H1 (cell line): ENCODE measurements around the gene IGFBP3. TPM values are rescaled to one million over a fixed set of nuclear protein-coding genes. Genes with fewer than 3 reads are reported as not detected.

Source experiments
- CTCF ChIA-PET: fragments of 300-600 bp; sonication (Branson Sonifier 250); formaldehyde crosslinking; loops from one replicate; lab custom pipeline; 2021; ENCODE audit not compliant: partially characterized antibody; lab: Charles Lee
- POLR2A ChIA-PET: fragments of 300-600 bp; sonication (Branson Sonifier 250); formaldehyde crosslinking; loops from one replicate; lab custom pipeline; 2021; ENCODE audit warnings: inconsistent platforms; ENCODE audit not compliant: partially characterized antibody; lab: Charles Lee
- DNase-seq, 2 experiments: peaks; one replicate each; pipeline versions ENCODE4 v3.0.0 to v3.0.0-alpha.2; 2010 to 2022; ENCODE audit warnings: low spot score in 2 of 2, low read depth in 1 of 2, mixed read lengths in 1 of 2
- FAIRE-seq: peaks from 2 replicates; lab custom pipeline; 2011; peaks lifted over from hg19 to GRCh38; lab: Jason Lieb, UNC
- H2AFZ ChIP-seq: 2 replicates; pipeline ENCODE4 v1.8.1; 2012; ENCODE audit warnings: low read length, inconsistent platforms
- H2AK5ac ChIP-seq: 2 replicates; pipeline ENCODE4 v1.6.1; 2013; ENCODE audit warnings: low read depth, low read length
- H2BK120ac ChIP-seq: replicated peaks from 2 replicates; pipeline ENCODE3; 2013; ENCODE audit warnings: low read depth, low read length, inconsistent platforms
- H2BK12ac ChIP-seq: 2 replicates; pipeline ENCODE4 v1.6.1; 2013; ENCODE audit warnings: low read depth, low read length
- H2BK15ac ChIP-seq: 2 replicates; pipeline ENCODE4 v1.6.1; 2013; ENCODE audit warnings: low read length
- H2BK20ac ChIP-seq: 2 replicates; pipeline ENCODE4 v1.6.1; 2013; ENCODE audit warnings: low read length
- H2BK5ac ChIP-seq: 2 replicates; pipeline ENCODE4 v1.6.1; 2013; ENCODE audit warnings: low read depth, low read length
- H3K14ac ChIP-seq: 2 replicates; pipeline ENCODE4 v1.6.1; 2013; ENCODE audit warnings: inconsistent platforms; ENCODE audit not compliant: insufficient read length
- H3K18ac ChIP-seq: 2 replicates; pipeline ENCODE4 v1.6.1; 2013; ENCODE audit warnings: low read length; ENCODE audit errors: extremely low read depth
- H3K23ac ChIP-seq: 2 replicates; pipeline ENCODE4 v1.6.1; 2013; ENCODE audit warnings: inconsistent platforms; ENCODE audit not compliant: insufficient read length
- H3K23me2 ChIP-seq: 2 replicates; pipeline ENCODE4 v1.6.1; 2013; ENCODE audit warnings: low read depth, low read length
- H3K27ac ChIP-seq: 2 replicates; pipeline ENCODE4 v1.6.1; 2011; ENCODE audit warnings: low read depth, low read length, inconsistent platforms
- H3K27me3 ChIP-seq, 4 experiments: replicated peaks in 1 of 4; 1 replicate in 1 of 4; 2 replicates in 3 of 4; pipeline versions ENCODE4 v1.6.1 to v1.8.1; 2011 to 2013; ENCODE audit warnings: low read length in 3 of 4, mild to moderate bottlenecking in 3 of 4, inconsistent platforms in 2 of 4, mixed read lengths in 2 of 4, moderate library complexity in 1 of 4; ENCODE audit not compliant: control insufficient read depth in 3 of 4, insufficient read depth in 3 of 4; ENCODE audit errors: extremely low read depth in 1 of 4
- H3K36me3 ChIP-seq, 4 experiments: 2 replicates each; pipeline versions ENCODE4 v1.6.1 to v1.8.1; 2011 to 2013; ENCODE audit warnings: mild to moderate bottlenecking in 4 of 4, low read length in 3 of 4, moderate library complexity in 2 of 4, control low read depth in 1 of 4, inconsistent platforms in 1 of 4; ENCODE audit not compliant: insufficient read depth in 4 of 4, control insufficient read depth in 2 of 4
- H3K4ac ChIP-seq: replicated peaks from 2 replicates; pipeline ENCODE3; 2013; ENCODE audit warnings: low read length, low read depth, mixed read lengths, inconsistent platforms; ENCODE audit not compliant: insufficient read length
- H3K4me1 ChIP-seq, 4 experiments: replicated peaks in 1 of 4; 1 replicate in 1 of 4; 2 replicates in 3 of 4; pipeline versions ENCODE4 v1.6.1 to v1.8.1; 2011 to 2013; ENCODE audit warnings: low read length in 3 of 4, inconsistent platforms in 2 of 4, mixed read lengths in 1 of 4; ENCODE audit not compliant: insufficient read depth in 4 of 4, control insufficient read depth in 3 of 4
- H3K4me2 ChIP-seq, 2 experiments: 2 replicates each; pipeline versions ENCODE4 v1.6.1 to v1.8.1; 2011 to 2013; ENCODE audit warnings: low read depth in 2 of 2, low read length in 2 of 2, control low read depth in 1 of 2, inconsistent platforms in 1 of 2, mild to moderate bottlenecking in 1 of 2; ENCODE audit not compliant: insufficient read depth in 1 of 2
- H3K4me3 ChIP-seq, 4 experiments: fragments of 200-600, 300-600 bp in 1 of 4; sonication (generic), shearing (Covaris generic), sonication (Bioruptor Twin) in 1 of 4; 2 replicates each; pipeline versions ENCODE4 v1.5.1 to v1.8.1; 2011 to 2016; ENCODE audit warnings: low read length in 4 of 4, low read depth in 3 of 4, control low read depth in 2 of 4, inconsistent platforms in 2 of 4, mild to moderate bottlenecking in 2 of 4, mixed read lengths in 1 of 4, moderate library complexity in 1 of 4; ENCODE audit not compliant: insufficient read depth in 2 of 4; ENCODE audit errors: extremely low read depth in 1 of 4
- H3K56ac ChIP-seq: replicated peaks from 2 replicates; pipeline ENCODE3; 2013; ENCODE audit warnings: low read depth, mild to moderate bottlenecking, mixed read lengths, low read length, inconsistent platforms; ENCODE audit not compliant: insufficient read length
- H3K79me1 ChIP-seq: 2 replicates; pipeline ENCODE4 v1.6.1; 2013; ENCODE audit warnings: low read depth, low read length, control low read depth
- H3K79me2 ChIP-seq, 2 experiments: 2 replicates each; pipeline versions ENCODE4 v1.6.1 to v1.8.1; 2012 to 2013; ENCODE audit warnings: low read length in 2 of 2, mild to moderate bottlenecking in 2 of 2, inconsistent platforms in 1 of 2; ENCODE audit not compliant: insufficient read depth in 2 of 2, control insufficient read depth in 1 of 2
- H3K9ac ChIP-seq, 4 experiments: replicated peaks in 1 of 4; 1 replicate in 1 of 4; 2 replicates in 3 of 4; pipeline versions ENCODE4 v1.6.1 to v1.8.1; 2011 to 2013; ENCODE audit warnings: low read depth in 3 of 4, low read length in 3 of 4, control low read depth in 2 of 4, mild to moderate bottlenecking in 2 of 4, moderate library complexity in 2 of 4, inconsistent platforms in 1 of 4; ENCODE audit errors: extremely low read depth in 1 of 4
- H3K9me3 ChIP-seq, 2 experiments: 2 replicates each; pipeline versions ENCODE4 v1.6.1 to v1.8.1; 2012 to 2013; ENCODE audit warnings: mild to moderate bottlenecking in 2 of 2, moderate library complexity in 2 of 2, control low read depth in 1 of 2, inconsistent platforms in 1 of 2, low read depth in 1 of 2, low read length in 1 of 2, mixed read lengths in 1 of 2; ENCODE audit not compliant: insufficient read depth in 2 of 2
- H4K20me1 ChIP-seq, 2 experiments: replicated peaks in 1 of 2; 2 replicates each; pipeline versions ENCODE3 to v1.8.1; 2011 to 2013; ENCODE audit warnings: inconsistent platforms in 2 of 2, low read length in 2 of 2, mild to moderate bottlenecking in 1 of 2; ENCODE audit not compliant: insufficient read depth in 2 of 2, control insufficient read depth in 1 of 2
- H4K5ac ChIP-seq: 2 replicates; pipeline ENCODE4 v1.6.1; 2013; ENCODE audit warnings: low read length, low read depth, mixed read lengths, inconsistent platforms; ENCODE audit not compliant: insufficient read length
- H4K8ac ChIP-seq: 2 replicates; pipeline ENCODE4 v1.8.0; 2013; ENCODE audit warnings: mild to moderate bottlenecking, moderate library complexity, low read length, inconsistent platforms; ENCODE audit not compliant: insufficient read depth; ENCODE audit errors: extremely low read depth
- H4K91ac ChIP-seq: replicated peaks from 2 replicates; pipeline ENCODE3; 2013; ENCODE audit warnings: low read length, mixed read lengths, inconsistent platforms; ENCODE audit not compliant: insufficient read length
- ATF2 ChIP-seq: IDR thresholded peaks from 2 replicates; pipeline ENCODE4 v1.6.1; 2012; ENCODE audit warnings: low read length, inconsistent platforms
- BRCA1 ChIP-seq: IDR thresholded peaks from 2 replicates; pipeline ENCODE4 v1.6.1; 2012; ENCODE audit warnings: low read depth, low read length, improper control_type of control experiment
- CHD1 ChIP-seq: IDR thresholded peaks from 2 replicates; pipeline ENCODE4 v1.6.1; 2012; ENCODE audit warnings: low read depth, low read length, improper control_type of control experiment
- CTBP2 ChIP-seq: IDR thresholded peaks from 2 replicates; pipeline ENCODE4 v1.7.0; 2011; ENCODE audit warnings: borderline replicate concordance, mild to moderate bottlenecking, moderate library complexity, mixed read lengths, low read length; ENCODE audit not compliant: insufficient read depth, insufficient read length
- NANOG ChIP-seq: IDR thresholded peaks from 2 replicates; pipeline ENCODE4 v1.6.1; 2011; ENCODE audit warnings: low read length, low read depth, mild to moderate bottlenecking, inconsistent platforms; ENCODE audit not compliant: insufficient read depth, poor library complexity, severe bottlenecking
- SP1 ChIP-seq: IDR thresholded peaks from 2 replicates; pipeline ENCODE4 v1.6.1; 2011; ENCODE audit warnings: low read depth, low read length
- SRF ChIP-seq: IDR thresholded peaks from 2 replicates; pipeline ENCODE4 v1.6.1; 2011; ENCODE audit warnings: mild to moderate bottlenecking, low read depth, low read length, moderate library complexity
- SUZ12 ChIP-seq: fragments of 200-600 bp; sonication (generic); IDR thresholded peaks from 2 replicates; pipeline ENCODE4 v1.6.1; 2012; ENCODE audit warnings: mild to moderate bottlenecking, inconsistent platforms, low read length, moderate library complexity, mixed read lengths
- WGBS, 2 experiments: shearing (Covaris generic) in 1 of 2; methylation state at CpG; one replicate each; pipeline versions ENCODE4 v1.1.6 to v1.1.7; 2013 to 2015; ENCODE audit warnings: low lambda C conversion rate in 2 of 2, mixed read lengths in 2 of 2, inconsistent platforms in 1 of 2, low coverage in 1 of 2, missing lambda C conversion rate in 1 of 2; ENCODE audit not compliant: insufficient replicate concordance in 2 of 2, insufficient coverage in 1 of 2, insufficient read length in 1 of 2; ENCODE audit errors: extremely low coverage in 1 of 2, missing lambda C conversion rate in 1 of 2; 5-methylcytosine and 5-hydroxymethylcytosine counted together
- polyA plus RNA-seq, 7 experiments: library from polyadenylated mRNA; depleted of rRNA in 3 of 7; stranded (reverse) in 5 of 7; unstranded in 2 of 7; fragments of >200 nt in 5 of 7; fragments of 200-250 nt in 2 of 7; gene quantifications; 1 replicate in 5 of 7; 2 replicates in 1 of 7; 4 replicates in 1 of 7; pipeline versions ENCODE4 v1.2.1 to v1.2.3, GENCODE V29; 2011 to 2013; ENCODE audit warnings: missing spikeins in 2 of 7, mixed read lengths in 2 of 7
- total RNA-seq: library from RNA; stranded (reverse); fragmentation: NEBNext Ultra II Directional; extraction: Animal tissue kit (Norgen Biotek cat#: 25700); gene quantifications from 2 replicates; pipeline ENCODE4 v1.2.1, GENCODE V29; 2021

Gene IGFBP3
- total and polyA plus RNA-seq, 2 of the 8 experiments (the other 6 are each of a cell fraction or from before 2014, with no cell fraction given): 5.5 to 12.1 TPM

- CTCF ChIA-PET: interaction anchor here (0.6 to 15.3 kb wide), 24 partner anchors 8 to 1266 kb away, joined by 3 to 242 read pairs (median 5); partner anchors contain the start of gene IGFBP1
- H4K8ac ChIP-seq: no peak overlapping the region
- H3K79me2 ChIP-seq: no peaks in the 10 kb centered on the region
- H2BK120ac ChIP-seq: no peak overlapping the region
- H2BK20ac ChIP-seq: no peak overlapping the region
- H3K18ac ChIP-seq: no peak overlapping the region
- H3K4me3 ChIP-seq: no peak overlapping the region
- peaks cover 2% of the 10 kb centered on the region in 2 experiments for H4K20me1 ChIP-seq
- H3K9me3 ChIP-seq: no peaks in the 10 kb centered on the region
- H3K27ac ChIP-seq: no peak overlapping the region
- H3K9ac ChIP-seq: no peak overlapping the region
- H3K23me2 ChIP-seq: peaks cover 10% of the 10 kb centered on the region; the same call in 1 of the 2 replicates
- no peak for FAIRE-seq
- H2AK5ac ChIP-seq: no peak overlapping the region
- TF ChIP-seq BRCA1 (no peak), CTBP2 (no peak), NANOG (no peak), CHD1 (no peak), ATF2 (no peak), SUZ12 (no peak), SP1 (no peak), SRF (no peak)
- TF ChIP-seq, all 59 proteins: peak for 0
- Histone ChIP-seq H2BK15ac (no peak overlapping the region), H2BK5ac (no peak overlapping the region), H4K91ac (no peak overlapping the region), H3K23ac (no peak overlapping the region), H4K5ac (no peak overlapping the region), H3K56ac (no peak overlapping the region), H3K4me1 (peaks cover 4 to 19% (median 5%) of the 10 kb centered on the region in 4 experiments; a peak in 6 of 7 replicates), H3K14ac (no peak overlapping the region), H3K36me3 (peaks cover 0 to 6% (median 2%) of the 10 kb centered on the region in 4 experiments; a peak in 5 of 8 replicates), H3K79me1 (no peaks in the 10 kb centered on the region), H3K4me2 (no peak overlapping the region), H3K27me3 (peaks cover 13 to 40% (median 32%) of the 10 kb centered on the region in 4 experiments), H3K4ac (no peak overlapping the region), H2AFZ (no peak overlapping the region), H2BK12ac (no peak overlapping the region)
- POLR2A ChIA-PET: interaction anchor here (0.6 kb wide), 1 partner anchor 30 kb away, joined by 3 read pairs; no protein-coding TSS in a partner anchor
- no peak for DNase-seq
- 87% methylated on average over 14 of the region's 14 CpGs; no CpG with 5 or more reads in 1 of the 2 experiments for WGBS, 2 experiments
These were observed 4.0 kb downstream of the IGFBP3 start for GRCh38 chr7:45917064-45917463.
